Body of pancreas (tissue), 4 donors: Measurements from ENCODE around the gene DDIAS.
"Not testable (repeated sequence)": the region's sequence is repeated elsewhere in the genome, so short reads cannot be mapped to it uniquely, and the experiment has no call there.

ENCODE experiments used
- POLR2A ChIP-seq, 3 donors: fragments of 450-650 bp; IDR thresholded peaks; one replicate each; pipeline ENCODE4 v1.6.1; 2016; ENCODE audit warnings: antibody characterized with exemption in 3 of 3, mild to moderate bottlenecking in 2 of 3
- TF ChIP-seq, protein P1 (sequence below), 7 experiments: fragments of 450-650 bp in 4 of 7; fragments of 200-600 bp in 3 of 7; sonication (generic) in 3 of 7; IDR thresholded peaks; one replicate each; pipeline ENCODE4 v1.5.1; 2016 to 2019; ENCODE audit warnings: antibody characterized with exemption in 7 of 7

DNA sequence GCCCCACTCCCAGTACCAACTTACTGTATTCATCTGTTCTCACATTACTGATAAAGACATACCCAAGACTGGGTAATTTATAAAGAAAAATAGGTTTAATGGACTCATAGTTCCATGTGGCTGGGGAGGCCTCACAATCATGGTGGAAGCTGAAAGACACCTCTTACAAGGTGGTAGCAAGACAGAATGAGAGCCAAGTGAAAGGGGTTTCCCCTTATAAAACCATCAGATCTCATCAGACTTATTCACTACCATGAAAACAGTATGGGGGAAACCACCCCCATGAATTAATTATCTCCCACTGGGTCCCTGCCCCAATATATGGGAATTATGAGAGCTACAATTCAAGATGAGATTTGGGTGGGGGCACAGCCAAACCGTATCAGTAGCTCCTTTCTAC, 43.5 kb downstream of the DDIAS start:
- TF ChIP-seq, protein P1, sequence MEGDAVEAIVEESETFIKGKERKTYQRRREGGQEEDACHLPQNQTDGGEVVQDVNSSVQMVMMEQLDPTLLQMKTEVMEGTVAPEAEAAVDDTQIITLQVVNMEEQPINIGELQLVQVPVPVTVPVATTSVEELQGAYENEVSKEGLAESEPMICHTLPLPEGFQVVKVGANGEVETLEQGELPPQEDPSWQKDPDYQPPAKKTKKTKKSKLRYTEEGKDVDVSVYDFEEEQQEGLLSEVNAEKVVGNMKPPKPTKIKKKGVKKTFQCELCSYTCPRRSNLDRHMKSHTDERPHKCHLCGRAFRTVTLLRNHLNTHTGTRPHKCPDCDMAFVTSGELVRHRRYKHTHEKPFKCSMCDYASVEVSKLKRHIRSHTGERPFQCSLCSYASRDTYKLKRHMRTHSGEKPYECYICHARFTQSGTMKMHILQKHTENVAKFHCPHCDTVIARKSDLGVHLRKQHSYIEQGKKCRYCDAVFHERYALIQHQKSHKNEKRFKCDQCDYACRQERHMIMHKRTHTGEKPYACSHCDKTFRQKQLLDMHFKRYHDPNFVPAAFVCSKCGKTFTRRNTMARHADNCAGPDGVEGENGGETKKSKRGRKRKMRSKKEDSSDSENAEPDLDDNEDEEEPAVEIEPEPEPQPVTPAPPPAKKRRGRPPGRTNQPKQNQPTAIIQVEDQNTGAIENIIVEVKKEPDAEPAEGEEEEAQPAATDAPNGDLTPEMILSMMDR (IDR thresholded peaks at IDR 0.05), result not testable (repeated sequence)
- TF ChIP-seq POLR2A (IDR thresholded peaks at IDR 0.05), result not testable (repeated sequence)
